ENCODE data around the gene SYNPO. TPM values are rescaled to one million over a fixed set of nuclear protein-coding genes. Genes with fewer than 3 reads are reported as not detected.
A peak's percentile ranks its signal among the peaks of the same experiment; 100 is the strongest.

SYNPO gene
- total RNA-seq, 4 donors from 2014 or later: 20.4 to 54.0 (median 39.3) TPM

DNA sequence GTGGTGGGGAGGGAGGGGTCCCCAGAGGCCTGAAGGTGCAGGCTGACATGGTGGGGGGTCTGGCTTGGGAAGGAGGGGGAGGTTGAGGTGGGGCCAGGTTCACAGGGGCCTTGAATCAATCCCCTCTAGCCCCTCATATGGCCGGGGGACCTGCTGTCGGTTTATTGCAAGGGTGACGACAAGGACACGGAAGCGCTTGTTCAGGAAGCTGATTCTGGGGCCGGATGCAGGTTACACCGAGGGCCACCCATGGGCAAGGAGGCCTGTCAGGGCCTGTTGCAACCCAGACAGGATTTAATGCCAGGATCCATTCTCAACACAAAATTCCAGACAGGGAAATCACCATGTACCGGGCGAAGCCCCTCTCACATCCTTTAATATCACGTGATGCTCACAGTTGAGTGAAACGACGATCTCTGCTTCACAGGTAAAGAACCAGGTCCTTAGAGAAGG, 41.6 kb upstream of the SYNPO start:
- Histone ChIP-seq H3K4me3 (no peak overlapping the region), H3K27me3 (no peaks in the 10 kb centered on the region), H3K27ac (replicated peaks in 1 of 4) (peak overlapping the region in 2 of 4 donors; percentile 16 to 53), H3K36me3 (no peaks in the 10 kb centered on the region), H3K4me1 (peaks cover 36 to 59% (median 44%) of the 10 kb centered on the region in 4 donors), H3K9me3 (no peaks in the 10 kb centered on the region)
- 90% methylated on average over 12 of the region's 12 CpGs for WGBS
- TF ChIP-seq POLR2AphosphoS5 (IDR thresholded peaks at IDR 0.05): no peak
- TF ChIP-seq EP300 (IDR thresholded peaks at IDR 0.05): no peak
- TF ChIP-seq, protein P1, sequence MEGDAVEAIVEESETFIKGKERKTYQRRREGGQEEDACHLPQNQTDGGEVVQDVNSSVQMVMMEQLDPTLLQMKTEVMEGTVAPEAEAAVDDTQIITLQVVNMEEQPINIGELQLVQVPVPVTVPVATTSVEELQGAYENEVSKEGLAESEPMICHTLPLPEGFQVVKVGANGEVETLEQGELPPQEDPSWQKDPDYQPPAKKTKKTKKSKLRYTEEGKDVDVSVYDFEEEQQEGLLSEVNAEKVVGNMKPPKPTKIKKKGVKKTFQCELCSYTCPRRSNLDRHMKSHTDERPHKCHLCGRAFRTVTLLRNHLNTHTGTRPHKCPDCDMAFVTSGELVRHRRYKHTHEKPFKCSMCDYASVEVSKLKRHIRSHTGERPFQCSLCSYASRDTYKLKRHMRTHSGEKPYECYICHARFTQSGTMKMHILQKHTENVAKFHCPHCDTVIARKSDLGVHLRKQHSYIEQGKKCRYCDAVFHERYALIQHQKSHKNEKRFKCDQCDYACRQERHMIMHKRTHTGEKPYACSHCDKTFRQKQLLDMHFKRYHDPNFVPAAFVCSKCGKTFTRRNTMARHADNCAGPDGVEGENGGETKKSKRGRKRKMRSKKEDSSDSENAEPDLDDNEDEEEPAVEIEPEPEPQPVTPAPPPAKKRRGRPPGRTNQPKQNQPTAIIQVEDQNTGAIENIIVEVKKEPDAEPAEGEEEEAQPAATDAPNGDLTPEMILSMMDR (IDR thresholded peaks at IDR 0.05): no peak
- no peak for TF ChIP-seq POLR2A (IDR thresholded peaks at IDR 0.05; ENCODE audit: low read depth)
- intact Hi-C loops (cut with DNase I): loop anchor here (2.0 kb wide), 1 partner anchor 52 kb away; no protein-coding TSS in a partner anchor
- DNase-seq (ENCODE audit: extremely low spot score): no peak

DNA sequence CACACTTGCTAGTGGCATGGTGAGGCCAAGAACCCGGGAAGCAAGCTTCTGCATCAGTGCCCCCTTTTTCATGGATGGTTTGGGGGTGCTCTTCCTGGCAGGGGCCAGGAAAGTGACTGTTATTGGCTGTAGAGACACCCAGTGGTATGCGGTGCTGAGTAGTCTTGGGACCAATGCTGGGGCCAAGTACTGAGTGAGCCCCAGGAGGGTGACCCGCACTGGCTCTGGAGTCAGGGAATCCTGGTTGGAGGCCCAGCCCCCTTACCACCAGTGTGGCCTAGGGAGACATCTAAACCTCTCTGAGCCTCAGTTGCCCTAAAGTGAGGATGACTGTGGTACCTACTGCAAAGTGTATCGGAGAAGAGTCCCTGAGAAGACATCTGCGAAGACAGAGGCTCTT, 41.2 kb upstream of the SYNPO start:
- peaks cover 32 to 58% (median 40%) of the 10 kb centered on the region in 4 donors for H3K4me1 ChIP-seq
- H3K4me3 ChIP-seq: no peak overlapping the region
- H3K27ac ChIP-seq (replicated peaks in 1 of 4): peak overlapping the region in 1 of 4 donors; percentile 16
- TF ChIP-seq POLR2A (IDR thresholded peaks at IDR 0.05; ENCODE audit: low read depth) (no peak), POLR2AphosphoS5 (IDR thresholded peaks at IDR 0.05) (no peak), EP300 (IDR thresholded peaks at IDR 0.05) (no peak)
- TF ChIP-seq, protein P1 (IDR thresholded peaks at IDR 0.05): no peak
- no peaks in the 10 kb centered on the region for H3K9me3 ChIP-seq
- no peaks in the 10 kb centered on the region for H3K36me3 ChIP-seq
- H3K27me3 ChIP-seq: no peaks in the 10 kb centered on the region
- whole genome bisulfite sequencing: 97% methylated on average over 4 of the region's 5 CpGs
- intact Hi-C loops (cut with DNase I): loop anchor here (2.0 kb wide), 1 partner anchor 52 kb away; no protein-coding TSS in a partner anchor
- DNase-seq (ENCODE audit: extremely low spot score): no peak

DNA sequence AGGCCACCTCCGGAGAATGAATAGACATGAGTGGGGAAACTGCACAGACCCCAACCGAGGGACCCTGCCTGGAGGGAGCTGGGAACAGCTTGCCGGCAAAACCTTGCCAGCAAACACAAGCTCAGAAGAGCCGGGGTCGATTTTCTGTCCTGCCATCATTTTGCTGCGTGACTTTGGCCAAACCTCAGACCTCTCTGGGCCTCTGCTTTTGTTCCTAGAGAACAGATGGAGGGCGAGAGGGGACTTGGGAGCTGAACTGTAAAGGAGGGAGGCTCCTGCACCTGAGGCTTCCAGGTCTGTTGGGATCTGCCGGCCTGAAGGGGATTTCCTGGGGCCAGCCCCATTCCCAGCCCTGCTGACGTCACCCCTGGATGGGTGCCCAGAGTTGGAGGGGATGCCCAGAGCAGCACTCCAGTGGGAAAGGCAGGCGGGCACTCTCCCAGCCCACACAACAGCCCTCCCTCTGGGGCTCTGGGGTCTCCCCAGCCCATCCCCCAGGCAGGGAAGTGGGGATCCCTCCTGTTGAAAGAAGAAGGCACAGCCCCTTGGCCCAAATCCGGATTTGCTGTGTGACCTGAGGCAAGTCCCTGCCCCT, 40.4 kb upstream of the SYNPO start:
- Histone ChIP-seq H3K27me3 (no peaks in the 10 kb centered on the region), H3K9me3 (no peaks in the 10 kb centered on the region), H3K4me1 (peaks cover 30 to 58% (median 34%) of the 10 kb centered on the region in 4 donors), H3K4me3 (no peak overlapping the region), H3K27ac (replicated peaks in 1 of 4) (peak overlapping the region in 3 of 4 donors; percentile 16 to 54 (median 51)), H3K36me3 (no peaks in the 10 kb centered on the region)
- no peak for TF ChIP-seq EP300 (IDR thresholded peaks at IDR 0.05)
- TF ChIP-seq, protein P1 (IDR thresholded peaks at IDR 0.05): no peak
- TF ChIP-seq POLR2AphosphoS5 (IDR thresholded peaks at IDR 0.05): peak in 1 of 2 donors; percentile 35
- no peak for TF ChIP-seq POLR2A (IDR thresholded peaks at IDR 0.05; ENCODE audit: low read depth)
- 44% methylated on average over 9 of the region's 11 CpGs for WGBS
- DNase-seq (ENCODE audit: extremely low spot score): no peak
- intact Hi-C loops (cut with DNase I): loop anchor here (2.0 kb wide), 1 partner anchor 51 kb away; no protein-coding TSS in a partner anchor

DNA sequence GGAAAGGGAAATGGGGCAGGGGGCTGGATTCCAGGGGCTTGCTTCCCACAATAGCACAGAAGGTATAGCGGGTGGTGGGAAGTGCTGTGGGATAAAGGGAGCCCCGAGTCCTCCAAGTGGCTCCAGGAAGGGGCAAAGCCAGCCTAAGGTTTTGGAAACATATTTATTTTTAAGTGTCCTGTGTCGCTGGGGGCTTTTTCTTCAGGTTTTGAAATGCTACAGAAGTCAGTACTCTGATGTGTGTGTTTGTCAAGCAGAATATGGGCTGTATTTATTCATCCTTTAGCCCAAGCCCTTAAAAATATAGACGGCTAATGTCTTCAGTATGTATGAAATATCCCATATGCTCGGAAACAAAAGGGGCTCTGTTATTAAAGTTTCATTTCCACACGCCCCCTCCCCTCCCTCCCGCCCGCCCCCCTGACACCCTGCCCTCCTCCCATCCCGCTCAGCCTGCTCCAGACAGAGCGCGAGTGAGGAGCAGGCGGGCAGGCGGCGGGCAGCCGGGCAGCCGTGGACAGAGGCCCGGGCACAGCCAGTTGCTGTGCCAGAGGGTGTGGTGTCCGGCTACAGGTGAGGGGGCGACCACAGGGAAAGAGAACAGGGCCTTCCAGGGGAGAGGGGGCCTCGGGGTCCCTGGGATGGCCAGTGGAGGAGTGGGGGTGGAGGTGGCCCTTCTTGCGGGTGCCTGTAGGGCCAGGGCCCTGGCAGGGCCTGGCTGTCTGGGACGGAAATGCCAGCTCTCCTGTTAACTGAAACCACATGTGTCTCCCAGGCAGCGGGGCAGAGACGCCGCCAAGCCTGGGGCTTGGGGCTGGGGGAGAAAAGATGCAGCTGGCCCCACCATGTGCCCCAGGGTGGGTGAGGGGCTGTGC, 39.6 kb upstream of the SYNPO start:
- peak overlapping the region in 1 of 4 donors; percentile 1 for H3K4me3 ChIP-seq
- H3K4me1 ChIP-seq: peaks cover 30 to 56% (median 32%) of the 10 kb centered on the region in 4 donors
- WGBS: 70% methylated on average over 23 of the region's 25 CpGs
- no peak for TF ChIP-seq POLR2A (IDR thresholded peaks at IDR 0.05; ENCODE audit: low read depth)
- no peak for TF ChIP-seq POLR2AphosphoS5 (IDR thresholded peaks at IDR 0.05)
- TF ChIP-seq EP300 (IDR thresholded peaks at IDR 0.05): no peak
- TF ChIP-seq, protein P1 (IDR thresholded peaks at IDR 0.05): no peak
- H3K9me3 ChIP-seq: no peaks in the 10 kb centered on the region
- H3K27me3 ChIP-seq: no peaks in the 10 kb centered on the region
- H3K27ac ChIP-seq (replicated peaks in 1 of 4): peak overlapping the region; percentile 38 to 54 (median 45)
- no peak for DNase-seq (ENCODE audit: extremely low spot score)
- no peaks in the 10 kb centered on the region for H3K36me3 ChIP-seq
- intact Hi-C loops (cut with DNase I): no loop called here
